Transverse colon (tissue), 4 donors: ENCODE measurements around the gene SEMA5B.

ENCODE experiments used
- POLR2A ChIP-seq: fragments of 450-650 bp; IDR thresholded peaks from one replicate; pipeline ENCODE4 v1.6.1; 2016; ENCODE audit warnings: antibody characterized with exemption, mild to moderate bottlenecking, moderate library complexity
- POLR2AphosphoS5 ChIP-seq, 3 donors: sonication (generic); formaldehyde crosslinking; IDR thresholded peaks; one replicate each; pipeline ENCODE4 v1.6.1; 2016; ENCODE audit warnings: antibody characterized with exemption in 3 of 3
- TF ChIP-seq, protein P1 (sequence below), 5 experiments: fragments of 200-600 bp in 3 of 5; fragments of 450-650 bp in 2 of 5; sonication (generic) in 3 of 5; IDR thresholded peaks; 1 replicate in 2 of 5; 2 replicates in 3 of 5; pipeline ENCODE4 v1.5.1; 2016 to 2017; ENCODE audit warnings: antibody characterized with exemption in 5 of 5, inconsistent platforms in 3 of 5, mild to moderate bottlenecking in 2 of 5, moderate library complexity in 1 of 5

DNA sequence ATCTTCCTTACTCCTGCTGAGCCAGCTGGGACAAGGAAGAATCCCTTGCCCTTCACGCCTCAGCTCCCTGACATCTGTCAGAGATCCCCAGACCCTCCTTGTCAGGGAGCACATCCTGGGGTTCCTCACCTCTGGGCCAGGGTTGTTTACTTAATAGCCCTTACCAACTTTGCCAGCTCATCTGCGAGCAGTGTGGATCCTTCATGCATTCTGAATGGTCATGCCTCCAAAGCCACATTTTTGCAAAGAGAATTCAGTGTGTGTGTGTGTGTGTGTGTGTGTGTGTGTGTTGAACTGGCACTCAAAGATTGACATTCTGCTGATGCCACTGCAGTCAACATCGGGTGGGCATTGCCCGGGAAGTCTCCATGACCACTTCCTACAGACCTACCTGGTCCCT, 120.1 kb downstream of the SEMA5B start:
- TF ChIP-seq, protein P1, sequence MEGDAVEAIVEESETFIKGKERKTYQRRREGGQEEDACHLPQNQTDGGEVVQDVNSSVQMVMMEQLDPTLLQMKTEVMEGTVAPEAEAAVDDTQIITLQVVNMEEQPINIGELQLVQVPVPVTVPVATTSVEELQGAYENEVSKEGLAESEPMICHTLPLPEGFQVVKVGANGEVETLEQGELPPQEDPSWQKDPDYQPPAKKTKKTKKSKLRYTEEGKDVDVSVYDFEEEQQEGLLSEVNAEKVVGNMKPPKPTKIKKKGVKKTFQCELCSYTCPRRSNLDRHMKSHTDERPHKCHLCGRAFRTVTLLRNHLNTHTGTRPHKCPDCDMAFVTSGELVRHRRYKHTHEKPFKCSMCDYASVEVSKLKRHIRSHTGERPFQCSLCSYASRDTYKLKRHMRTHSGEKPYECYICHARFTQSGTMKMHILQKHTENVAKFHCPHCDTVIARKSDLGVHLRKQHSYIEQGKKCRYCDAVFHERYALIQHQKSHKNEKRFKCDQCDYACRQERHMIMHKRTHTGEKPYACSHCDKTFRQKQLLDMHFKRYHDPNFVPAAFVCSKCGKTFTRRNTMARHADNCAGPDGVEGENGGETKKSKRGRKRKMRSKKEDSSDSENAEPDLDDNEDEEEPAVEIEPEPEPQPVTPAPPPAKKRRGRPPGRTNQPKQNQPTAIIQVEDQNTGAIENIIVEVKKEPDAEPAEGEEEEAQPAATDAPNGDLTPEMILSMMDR (IDR thresholded peaks at IDR 0.05): no peak
- TF ChIP-seq POLR2A (no peak), POLR2AphosphoS5 (IDR thresholded peaks at IDR 0.05) (no peak)
